GM18861 (cell line): Measurements from ENCODE around the gene HPGDS.
"Not testable (repeated sequence)": the region's sequence is repeated elsewhere in the genome, so short reads cannot be mapped to it uniquely, and the experiment has no call there.

Experiments used
- ATAC-seq: cut with Tn5 transposase; IDR thresholded peaks from one replicate; pipeline ENCODE4 v1.9.1; 2021; ENCODE audit not compliant: unreplicated experiment

HPGDS gene

DNA sequence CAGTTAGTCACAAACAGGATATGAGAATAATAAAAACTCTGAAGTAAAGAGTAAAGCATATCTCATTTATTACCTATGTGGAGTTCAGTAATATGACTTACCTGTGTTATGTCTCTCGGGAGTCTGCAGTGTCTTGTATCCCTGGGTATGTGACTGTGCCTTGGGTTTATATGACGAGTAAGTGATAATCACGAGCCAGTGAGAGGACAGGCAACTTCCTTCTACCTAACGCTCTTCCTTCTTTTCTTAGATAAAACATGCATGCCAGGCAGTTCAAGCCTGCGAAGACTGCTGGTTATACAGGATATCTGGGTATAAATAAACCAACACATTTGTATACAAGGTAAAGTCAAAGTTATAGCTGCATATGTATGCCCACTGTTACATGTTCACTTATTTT lies at the start of gene HPGDS:
Gene HPGDS, minus strand, starts transcription at position 143 of the 400 bp plus-strand sequence. CDS start 8,207 bp downstream, outside the sequence.
- no peak for ATAC-seq

DNA sequence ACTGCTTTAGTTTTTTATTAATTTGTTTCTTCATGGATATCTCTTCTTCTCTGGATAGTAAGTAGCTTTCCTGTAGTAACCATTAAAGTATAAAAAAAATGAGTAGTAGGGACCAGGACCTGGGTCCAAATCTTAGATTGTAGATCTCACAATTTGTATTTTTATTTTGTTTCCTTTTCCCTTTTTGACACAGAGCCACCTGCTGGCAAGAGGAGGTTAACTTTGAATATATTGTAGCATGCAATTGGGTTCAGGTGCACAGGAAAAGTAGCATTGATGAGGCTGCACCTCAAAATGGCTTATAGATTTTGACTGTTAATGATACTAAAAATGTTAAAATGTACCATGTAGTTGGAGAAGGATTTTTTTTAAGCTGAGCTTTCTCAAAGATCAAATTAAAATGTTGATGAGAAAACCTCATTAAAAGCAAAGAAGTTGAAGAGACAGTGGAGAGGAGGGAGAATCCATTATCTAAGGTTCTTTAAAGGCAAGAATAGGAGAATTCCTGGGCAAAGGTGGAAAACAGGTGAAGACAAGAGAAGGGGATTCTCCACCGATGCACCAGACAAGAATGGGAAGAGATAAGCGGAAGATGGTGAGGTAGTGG lies 48.3 kb upstream of the HPGDS start:
- no peak for ATAC-seq

DNA sequence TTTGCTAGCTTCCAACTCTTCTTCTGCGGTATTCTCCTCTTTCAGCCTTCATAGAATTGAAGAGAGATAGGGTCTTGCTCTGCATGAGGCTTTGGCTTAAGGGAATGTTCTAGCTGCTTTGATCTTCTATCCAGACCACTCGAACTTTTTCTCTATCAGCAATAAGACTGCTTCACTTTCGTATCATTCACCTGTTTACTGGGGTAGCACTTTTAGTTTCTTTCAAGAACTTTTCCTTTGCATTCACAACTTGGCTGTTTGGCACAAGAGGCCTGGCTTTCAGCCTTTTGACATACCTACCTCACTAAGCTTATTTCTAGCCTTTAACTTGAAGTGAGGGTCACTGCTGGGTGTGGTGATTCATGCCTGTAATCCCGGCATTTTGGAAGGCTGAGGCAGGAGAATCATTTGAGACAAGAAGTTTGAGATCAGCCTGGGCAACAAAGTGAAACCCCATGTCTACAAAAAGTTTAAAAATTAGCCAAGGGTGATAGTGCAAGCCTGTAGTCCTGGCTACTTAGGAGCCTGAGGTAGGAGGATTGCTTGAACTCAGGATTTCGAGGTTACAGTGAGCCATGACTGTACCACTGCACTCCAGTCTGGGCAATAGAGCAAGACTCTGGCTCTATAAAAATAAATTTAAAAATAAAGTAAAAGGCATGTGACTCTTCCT lies 47.1 kb upstream of the HPGDS start:
- ATAC-seq, result no peak

DNA sequence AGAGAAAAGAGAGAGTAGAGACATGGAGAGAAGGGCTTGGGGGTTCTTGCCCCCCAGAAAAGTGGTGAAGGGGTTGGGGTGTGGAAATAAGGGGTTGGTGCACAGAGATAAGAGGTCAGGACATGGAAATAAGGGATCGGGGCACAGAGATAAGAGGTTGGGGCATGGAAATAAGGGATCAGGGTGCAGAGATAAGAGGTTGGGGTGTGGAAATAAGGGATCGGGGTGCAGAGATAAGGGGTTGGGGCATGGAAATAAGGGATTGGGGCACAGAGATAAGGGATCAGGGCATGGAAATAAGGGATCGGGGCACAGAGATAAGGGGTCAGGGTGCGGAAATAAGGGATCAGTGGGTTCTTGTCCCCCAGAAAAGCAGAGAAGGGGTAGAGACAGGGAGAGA lies 45.3 kb upstream of the HPGDS start:
- not testable (repeated sequence) for ATAC-seq

DNA sequence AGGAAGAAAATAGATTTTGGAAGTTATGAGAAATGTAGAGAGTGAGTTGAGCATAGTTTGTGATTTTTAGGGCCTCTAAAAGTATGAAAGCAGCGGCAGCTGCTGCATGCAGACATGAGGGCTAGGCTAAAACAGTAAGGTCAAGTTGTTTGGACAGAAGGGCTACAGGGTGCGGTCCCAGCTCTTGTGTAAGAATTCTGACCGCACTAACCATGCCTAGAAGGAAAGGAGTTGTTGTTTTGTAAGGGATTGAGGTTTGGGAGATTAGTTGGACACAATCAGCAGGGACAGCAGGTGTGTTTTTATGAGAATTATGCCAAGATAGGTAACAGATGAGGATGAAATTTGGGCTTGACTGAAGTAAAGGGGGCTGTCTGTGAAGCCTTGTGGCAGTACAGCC lies 42.8 kb upstream of the HPGDS start:
- not testable (repeated sequence) for ATAC-seq

DNA sequence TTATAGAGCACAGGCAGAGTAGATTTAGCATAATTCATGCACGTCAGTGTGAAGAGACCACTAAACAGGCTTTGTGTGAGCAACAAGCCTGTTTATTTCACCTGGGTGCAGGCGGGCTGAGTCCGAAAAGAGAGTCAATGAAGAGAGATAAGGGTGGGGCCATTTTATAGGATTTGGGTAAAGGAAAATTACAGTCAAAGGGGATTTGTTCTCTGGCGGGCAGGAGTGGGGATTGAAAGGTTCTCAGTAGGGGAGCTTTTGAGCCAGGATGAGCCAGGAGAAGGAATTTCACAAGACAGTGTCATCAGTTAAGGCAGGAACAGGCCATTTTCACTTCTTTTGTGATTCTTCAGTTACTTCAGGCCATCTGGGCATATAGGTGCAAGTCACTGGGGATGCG lies 40.3 kb upstream of the HPGDS start:
- ATAC-seq, result not testable (repeated sequence)

DNA sequence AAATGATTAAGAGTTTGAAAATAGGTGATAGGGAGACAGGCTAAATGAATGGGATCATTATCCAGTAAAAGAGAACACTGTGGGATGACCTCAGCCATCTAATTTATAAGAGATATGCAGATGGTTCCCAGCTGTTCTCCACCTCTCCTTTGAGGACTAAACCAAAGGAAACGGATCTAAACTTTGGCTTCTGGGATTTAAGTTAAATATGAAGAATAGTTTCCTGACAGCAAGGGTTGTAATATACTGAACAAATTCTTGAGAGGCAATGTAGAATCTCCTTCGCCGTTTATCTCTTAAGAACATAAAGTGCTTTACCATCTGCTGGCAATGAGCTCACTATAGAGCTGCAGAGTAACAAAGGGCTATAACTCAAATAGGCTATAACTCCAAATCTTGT lies 35.4 kb upstream of the HPGDS start:
- no peak for ATAC-seq

DNA sequence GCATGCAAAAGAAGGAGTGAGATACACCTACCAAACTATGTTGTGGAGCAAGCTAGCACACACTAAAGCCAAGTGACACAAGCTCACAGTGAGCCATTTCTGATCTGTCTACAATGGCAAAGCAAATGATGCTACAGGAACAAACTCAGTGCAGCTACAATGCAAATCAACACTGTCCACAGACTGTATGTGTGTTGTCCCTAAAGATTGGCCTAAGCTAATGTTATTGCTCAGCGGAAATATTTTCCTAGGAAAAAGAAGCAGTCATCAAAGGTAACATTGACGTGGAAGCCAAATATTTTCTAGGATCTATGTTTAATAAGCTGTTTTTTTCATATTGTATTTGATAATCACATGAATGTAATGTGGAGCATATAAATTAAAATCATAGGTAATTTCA lies 34.7 kb upstream of the HPGDS start:
- no peak for ATAC-seq

DNA sequence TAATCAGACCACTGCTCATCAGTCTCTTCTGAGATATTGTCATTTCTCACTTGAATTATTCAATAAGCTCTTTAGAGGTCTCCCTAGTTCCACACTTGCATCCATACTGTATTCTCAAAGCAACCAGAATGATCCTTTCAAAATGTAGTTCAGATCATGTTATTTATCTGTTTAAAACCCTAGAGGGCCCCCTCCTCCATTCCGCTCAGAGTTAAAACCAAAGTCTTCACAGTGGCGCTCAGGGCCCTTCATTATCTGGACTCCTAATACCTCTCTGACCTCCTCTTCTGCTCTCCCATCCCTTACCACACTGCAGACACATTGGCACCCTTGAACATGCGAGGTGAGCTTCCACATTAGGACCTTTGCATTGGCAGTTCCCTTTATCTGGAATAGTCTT lies 32.7 kb upstream of the HPGDS start:
- ATAC-seq, result no peak

DNA sequence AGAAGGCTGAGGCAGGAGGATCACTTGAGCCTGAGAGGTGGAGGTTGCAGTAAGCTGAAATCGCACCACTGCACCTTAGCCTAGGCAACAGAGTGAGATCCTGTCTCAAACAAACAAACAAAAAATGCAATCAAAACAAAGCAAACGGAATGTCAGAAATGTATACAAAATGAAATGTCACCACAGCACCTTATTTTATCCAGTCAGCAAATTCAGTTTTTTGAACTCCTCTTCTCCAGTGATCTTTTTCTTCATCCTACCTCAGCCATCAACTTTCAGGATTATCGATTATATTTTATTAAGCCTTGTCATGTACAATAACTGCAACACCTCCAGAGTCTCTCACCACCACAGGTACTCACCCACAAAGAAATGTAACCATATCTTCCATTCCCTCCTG lies 31.1 kb upstream of the HPGDS start:
- ATAC-seq, result no peak

DNA sequence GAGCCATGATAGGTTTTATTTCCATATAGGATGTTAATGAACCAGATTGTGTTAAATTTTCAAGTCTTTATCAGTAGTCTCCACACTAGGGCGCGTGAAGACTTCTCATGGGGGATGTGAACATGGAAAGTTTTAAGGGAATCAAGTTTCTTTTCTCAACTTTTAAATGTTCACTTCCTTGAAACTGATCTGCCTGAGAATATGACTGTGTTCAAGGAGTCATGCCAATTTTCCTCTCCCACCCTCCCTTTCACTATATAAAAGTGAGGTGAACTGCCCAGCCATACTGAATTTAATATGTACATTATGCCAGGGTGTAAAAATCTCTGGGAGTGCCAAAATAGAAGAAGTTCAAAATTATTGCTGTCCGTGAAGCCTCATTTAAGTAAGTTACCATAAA lies 30.4 kb upstream of the HPGDS start:
- ATAC-seq, result no peak

DNA sequence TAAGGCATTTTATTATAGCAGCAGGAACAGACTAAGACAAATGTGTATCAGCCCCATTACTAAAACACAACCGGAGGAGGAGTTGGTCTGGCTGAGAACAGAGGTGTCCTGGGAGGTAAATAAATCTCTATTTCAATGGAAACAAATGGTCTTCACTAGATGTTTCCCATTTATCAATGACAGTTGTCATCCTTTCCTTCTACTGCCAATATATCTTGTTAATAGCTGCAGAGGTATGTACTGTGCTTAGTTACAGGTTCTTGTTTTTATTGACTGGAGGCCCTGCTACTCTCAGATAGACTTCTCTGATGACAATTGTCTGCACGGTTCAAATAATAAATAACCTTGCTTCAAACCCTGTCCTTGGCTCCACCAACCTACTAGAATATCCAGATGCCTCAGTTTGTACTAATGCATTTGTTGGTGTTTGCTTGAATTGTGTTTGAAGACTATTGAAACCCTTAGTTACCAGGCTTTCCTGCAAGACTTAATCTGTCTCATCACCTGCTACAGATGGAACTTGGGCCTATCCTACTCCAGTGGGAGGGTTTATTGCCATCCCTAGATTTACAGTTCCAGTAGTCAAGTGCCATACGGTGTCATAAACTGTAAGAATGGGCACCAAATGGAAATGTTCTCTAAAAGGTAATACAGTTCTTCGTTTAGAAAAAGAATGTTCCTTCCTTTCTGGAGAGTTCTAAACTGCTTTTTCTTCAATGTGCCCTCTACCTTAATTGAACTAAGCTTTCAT lies 29.8 kb upstream of the HPGDS start:
- no peak for ATAC-seq

DNA sequence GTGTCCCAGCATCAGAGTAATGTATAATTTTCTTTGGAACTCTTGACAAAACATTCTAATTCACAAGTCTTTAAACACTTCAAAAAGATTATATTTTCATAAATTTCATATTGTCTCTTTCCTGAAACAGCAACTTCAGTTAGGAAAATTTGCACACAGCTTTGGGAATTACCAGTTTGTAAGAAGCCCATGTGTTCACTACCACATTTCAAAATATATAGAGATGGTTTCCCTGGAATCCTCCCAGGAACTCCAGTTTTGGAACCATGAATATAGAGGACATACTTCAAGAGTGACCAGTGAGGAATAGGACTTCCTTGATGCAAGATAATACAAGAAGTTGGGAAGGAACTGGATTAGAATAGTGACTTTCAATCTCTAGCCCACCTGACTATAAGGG lies 28.7 kb upstream of the HPGDS start:
- no peak for ATAC-seq

DNA sequence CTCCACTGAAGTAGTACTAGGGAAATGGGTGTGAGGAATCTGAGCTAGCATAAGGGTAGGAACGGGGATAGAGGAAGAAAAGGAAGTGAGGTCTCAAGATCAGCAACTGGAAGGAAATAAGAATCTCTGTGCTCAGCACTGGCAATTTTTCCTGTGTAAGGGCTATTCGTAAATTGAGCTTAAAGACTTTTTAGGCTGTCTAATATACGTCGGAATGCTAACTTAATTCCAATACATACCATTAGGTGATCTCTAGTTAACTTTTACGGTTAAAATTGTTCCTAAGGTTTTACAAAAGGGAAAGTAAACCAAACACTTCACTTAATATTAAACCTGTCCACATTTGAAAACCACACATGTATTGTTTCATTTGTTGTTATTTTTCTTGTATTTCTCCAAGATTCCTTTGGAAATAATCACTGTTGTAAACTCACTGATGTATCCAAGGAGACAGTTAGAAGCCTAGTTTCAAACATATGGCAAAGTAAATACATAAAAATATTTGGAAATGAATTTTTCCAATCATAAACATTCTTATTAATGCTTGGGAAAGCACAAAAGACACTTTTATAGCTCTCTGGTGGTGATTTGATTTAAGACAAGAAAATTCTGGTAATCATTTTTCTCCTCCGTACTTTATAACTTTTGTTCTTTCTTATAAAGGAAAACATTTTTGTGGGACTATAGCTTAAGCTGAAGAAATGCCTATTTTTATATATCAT lies 28.1 kb upstream of the HPGDS start:
- ATAC-seq, result no peak

DNA sequence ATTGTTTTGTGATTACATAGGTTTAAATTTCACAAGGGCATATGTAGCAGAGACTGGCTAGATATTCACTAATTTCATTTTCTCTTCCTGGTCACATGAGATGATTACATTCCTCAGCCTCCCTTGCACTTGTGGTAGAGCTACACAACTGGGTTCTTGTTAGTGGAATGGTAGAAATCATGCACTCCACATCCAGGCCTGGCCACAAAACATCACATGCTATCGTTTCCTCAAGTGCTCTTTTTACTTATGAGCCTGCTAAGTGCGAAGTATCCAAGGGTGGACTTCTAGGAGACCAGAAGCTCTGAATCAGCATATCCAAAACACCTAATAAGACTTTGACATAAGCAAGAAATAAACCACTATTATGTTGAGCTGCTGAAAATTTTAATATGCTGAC lies 26.4 kb upstream of the HPGDS start:
- no peak for ATAC-seq

DNA sequence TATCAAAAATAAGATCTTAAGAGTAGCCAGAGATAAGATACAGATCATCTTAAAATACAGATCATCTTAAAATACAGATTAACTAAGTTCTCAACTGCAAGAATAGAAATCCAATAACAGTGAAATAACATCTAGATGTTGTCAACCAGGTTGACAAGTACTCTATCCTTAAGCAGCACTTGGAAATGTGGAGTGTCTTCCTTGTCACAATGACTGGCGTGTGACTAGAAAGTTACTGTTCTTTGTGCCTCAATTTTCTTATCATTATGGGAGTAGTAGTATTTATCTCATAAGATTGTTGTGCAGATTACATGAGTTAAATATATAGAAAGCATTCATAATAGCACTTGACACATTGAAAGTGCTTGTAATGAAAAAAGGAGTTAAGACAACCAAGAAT lies 25.8 kb upstream of the HPGDS start:
- ATAC-seq, result no peak

DNA sequence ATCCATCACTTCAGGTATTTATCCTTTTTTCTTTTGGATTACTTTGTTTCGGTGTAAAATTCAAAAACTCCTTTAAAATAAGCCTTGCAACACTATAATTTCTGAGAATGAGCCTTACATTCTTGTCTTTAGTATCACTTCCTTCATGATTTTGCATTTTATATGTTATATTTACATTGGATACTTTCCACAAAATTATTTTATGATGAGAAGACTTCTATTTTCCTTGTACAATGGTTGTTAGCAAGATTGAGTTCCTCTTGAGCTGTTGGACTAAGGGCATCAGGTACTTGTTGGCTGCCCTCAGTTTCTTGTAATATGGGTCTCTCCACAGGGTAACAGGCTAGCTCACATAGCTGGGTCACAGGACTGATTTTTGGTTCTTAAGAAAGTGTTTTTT lies 22.7 kb upstream of the HPGDS start:
- ATAC-seq, result no peak

DNA sequence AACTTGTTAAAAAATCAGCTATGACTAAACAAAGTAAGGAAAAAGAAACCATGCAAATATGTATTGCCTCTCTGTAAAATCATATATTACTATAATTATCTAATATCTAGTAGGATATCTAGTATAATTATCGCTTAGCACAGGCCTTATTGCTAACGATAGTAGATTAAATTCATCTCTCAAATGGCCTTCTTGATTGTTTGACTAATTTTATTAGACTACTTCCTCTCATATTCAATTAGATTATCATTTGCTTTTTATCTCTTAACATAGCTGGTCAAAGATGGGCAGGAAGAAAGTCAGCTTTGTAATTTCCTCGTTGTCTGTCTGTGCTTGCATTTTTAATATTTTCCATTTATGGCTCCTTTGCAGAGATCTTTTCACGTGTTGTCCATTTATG lies 21.9 kb upstream of the HPGDS start:
- no peak for ATAC-seq

DNA sequence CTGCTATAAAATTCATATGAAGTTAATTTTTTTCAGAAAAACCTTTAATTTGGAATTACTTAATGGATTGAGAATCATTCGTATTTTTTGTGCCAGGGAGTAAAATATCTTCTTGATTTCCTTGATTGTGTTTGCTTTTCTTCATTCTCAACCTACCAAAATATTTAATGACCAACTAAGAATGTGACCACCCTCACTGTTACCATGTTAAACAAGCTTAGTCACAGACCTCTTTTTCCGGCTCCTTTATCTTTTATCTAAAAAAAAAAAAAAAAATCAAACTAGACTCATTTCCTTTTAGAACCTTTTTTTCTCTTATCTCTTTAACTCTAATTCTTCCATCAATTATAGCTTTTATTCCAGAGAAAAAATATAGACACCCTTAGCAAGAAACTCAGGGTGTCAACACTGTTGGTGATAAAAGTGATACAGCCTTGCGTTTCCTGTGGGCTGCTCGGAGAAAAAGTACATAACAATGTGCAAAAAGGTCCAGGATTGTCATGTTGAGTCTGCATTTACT lies 20.6 kb upstream of the HPGDS start:
- ATAC-seq, result no peak

DNA sequence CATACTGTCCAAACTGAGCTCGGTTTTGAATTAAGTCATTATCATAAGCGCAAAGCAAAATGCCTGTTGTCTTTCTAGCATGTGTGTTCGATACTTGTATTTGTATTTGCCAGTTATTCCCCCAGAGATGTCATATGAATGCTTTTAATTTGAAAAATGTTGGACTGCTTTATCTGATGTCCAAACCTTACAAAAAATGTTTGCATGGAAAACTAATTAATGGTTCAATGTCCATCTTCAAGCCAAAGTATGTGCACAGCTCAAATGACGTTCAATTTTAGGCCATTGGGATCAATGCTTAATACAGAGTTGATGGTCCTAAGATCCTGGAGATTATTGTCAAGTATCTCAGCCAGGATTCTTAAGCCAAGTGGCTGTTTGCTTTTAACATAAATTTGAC lies 17.2 kb upstream of the HPGDS start:
- ATAC-seq, result no peak

DNA sequence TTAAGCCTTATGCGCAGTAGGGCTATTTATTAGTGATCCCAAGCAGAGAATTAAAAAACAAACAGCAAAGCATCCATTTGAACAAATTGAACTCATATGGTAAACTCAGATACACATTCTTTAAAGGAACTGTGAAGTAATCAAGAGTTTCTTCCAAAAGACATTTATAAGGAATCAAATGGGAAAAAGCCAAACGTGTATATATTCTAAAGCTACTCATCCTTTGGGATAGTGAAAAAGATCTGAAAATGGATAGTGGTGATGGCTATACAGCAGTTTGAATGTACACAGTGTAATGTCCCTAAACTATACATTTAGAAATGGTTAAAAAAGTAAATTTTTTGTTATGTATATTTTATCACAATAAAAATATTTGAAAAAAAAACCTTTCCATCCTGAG lies 16.6 kb upstream of the HPGDS start:
- ATAC-seq, result no peak
